ENCODE measurements around the gene CHN1.

The CHN1 gene

GRCh38 chr2:174870787-174871186, 134.4 kb downstream of the CHN1 start:
- no peak for DNase-seq (ENCODE audit: low read depth)

DNA sequence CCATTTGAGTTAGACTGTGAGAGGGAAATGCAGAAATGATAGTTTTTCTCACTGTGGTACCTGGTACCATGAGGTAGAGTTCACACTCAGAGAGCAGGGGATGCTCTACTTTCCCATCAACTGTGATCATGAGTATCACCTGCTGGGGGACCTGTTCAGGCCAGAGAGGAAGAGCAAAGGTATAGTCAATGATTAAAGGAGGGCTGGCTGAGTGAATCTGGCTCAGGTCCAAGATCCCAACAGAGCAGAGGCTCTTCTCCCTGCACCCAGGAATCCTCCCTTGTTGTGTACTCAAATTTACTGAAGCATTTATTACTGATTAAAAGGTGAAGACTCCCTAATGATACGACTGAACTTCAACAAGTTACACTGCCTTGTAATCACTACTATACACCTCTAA, 136.3 kb downstream of the CHN1 start:
- DNase-seq (ENCODE audit: low read depth), result no peak

- no peak for DNase-seq (ENCODE audit: low read depth)
These were observed 138.8 kb downstream of the CHN1 start for GRCh38 chr2:174866421-174866820.

GRCh38 chr2:174863183-174863582, 142.0 kb downstream of the CHN1 start:
- DNase-seq (ENCODE audit: low read depth), result no peak

- no peak for DNase-seq (ENCODE audit: low read depth)
These were observed 145.5 kb downstream of the CHN1 start for GRCh38 chr2:174859563-174860169.

DNA sequence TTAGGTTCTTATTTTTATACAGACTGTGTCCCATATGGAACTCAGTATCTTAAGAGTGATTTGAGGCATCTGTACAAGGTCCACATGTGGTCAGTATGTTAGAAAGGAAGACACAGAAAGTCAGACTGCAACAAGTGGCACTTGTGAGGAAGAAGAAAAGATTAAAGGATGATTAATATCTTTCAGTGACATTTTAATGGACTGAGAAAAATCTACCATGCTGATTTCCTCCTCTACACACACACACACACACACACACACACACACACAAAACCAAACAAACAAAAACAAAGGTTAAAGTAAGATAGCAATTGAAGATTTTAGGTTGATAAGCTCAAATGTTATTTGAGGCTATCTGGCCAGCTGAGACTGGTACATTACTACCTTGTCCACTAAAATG, 146.4 kb downstream of the CHN1 start:
- DNase-seq (ENCODE audit: low read depth), result no peak

- no peak for DNase-seq (ENCODE audit: low read depth)
These were observed 148.7 kb downstream of the CHN1 start for GRCh38 chr2:174856447-174856846.

DNA sequence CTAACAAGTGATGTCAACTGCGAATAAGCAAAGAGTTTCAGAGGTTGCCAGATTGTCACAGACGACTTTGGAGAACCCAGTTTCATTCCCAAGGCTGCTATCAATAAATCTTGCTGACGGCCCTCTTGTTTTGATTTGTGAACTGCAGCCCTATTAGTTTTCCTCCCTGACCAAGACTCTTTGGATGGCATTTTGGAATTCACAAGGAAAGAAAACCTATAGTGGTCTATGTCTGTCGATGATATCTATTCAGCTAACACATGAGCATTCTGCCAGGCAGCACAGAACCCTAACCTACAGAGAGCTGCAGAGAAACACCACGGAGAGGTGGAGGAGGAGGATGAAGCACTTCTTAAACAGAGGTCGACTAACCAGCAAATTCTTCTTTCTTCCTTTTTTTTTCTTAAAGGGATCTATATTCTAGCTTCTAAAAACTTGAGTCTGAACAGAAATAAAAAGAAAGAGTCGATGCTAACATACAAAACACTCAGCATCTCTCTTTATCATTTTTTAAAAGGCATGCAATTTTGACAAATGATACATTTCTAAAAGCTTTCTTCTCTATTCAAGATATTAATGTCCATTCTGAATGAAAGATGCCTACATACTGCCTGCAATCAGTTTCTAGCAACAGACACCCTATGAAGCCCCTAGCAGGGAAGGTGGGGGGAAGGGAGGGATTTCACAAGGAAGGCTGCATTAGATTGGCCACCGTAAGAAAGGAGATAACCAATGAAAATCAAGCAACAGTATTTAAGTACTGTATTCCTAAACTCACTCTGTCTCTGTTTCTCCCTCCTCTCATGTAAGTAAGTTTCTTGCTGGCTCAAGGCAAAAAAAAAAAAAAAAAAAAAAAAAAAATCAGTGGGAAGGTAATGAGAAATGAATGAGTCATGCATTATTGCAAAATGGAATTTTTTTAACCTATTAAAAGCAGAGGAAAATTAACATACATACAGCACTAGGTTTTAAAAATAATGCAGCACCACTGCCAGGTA, 157.9 kb downstream of the CHN1 start:
- DNase-seq (ENCODE audit: low read depth), result no peak

- DNase-seq (ENCODE audit: low read depth), result no peak
These were observed 159.0 kb downstream of the CHN1 start for GRCh38 chr2:174846218-174846617.

DNA sequence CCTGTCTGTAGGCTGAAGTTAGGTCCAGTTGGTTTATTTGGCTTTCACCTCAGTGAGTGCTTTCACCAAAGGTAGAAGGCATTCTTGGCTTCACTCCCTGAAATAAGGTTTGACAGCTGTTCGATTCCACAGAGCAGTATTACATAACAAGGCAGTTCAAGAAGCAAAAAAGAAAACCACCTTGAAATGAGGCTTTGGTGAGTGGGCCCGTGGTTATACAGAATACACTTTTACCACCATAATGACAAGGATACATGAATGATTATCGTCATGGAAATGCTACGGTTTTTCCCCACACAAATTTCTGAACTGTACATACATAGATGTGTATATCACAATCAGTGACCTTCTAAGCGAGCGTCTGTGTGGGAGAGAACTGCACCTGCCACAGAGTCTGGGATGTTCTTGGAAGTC, 160.9 kb downstream of the CHN1 start:
- no peak for DNase-seq (ENCODE audit: low read depth)

DNA sequence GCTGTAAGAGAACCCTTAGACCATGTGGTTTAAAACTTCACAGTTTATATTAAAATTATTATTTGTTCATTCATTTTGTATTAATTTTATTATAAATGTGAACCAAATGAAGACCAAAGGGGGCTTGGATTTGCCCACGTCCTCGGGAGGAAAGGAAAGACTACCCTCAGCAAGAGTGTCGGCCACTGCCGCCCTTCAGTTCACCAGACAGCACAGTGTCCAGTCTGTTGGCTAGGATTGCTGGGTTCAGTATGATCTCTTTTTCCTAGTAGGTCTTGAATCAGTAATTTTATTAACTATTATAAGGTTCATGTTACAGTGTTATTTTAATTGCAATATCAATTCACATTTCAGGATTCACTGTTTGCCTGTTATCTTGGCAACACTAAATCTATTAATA, 162.7 kb downstream of the CHN1 start:
- no peak for DNase-seq (ENCODE audit: low read depth)

DNA sequence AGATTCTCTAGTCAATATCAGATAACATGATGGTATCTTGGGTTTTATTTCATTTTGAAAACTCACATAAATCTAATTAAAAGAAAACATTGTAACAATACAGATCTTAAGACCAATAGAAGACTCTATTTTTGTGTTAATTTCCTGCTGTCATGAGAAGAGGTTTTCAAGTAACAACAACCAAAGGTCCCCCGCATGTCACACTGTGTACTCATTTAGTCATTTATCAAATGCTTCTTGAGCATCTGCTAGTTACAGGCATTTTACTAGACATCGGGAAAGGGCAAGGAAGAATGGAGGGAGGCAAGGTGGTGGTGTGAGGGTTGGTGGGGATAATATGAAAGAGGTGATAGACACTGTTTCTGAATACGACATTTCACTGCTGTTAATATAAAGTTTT, 163.2 kb downstream of the CHN1 start:
- no peak for DNase-seq (ENCODE audit: low read depth)

GRCh38 chr2:174841350-174841749, 163.8 kb downstream of the CHN1 start:
- no peak for DNase-seq (ENCODE audit: low read depth)

DNA sequence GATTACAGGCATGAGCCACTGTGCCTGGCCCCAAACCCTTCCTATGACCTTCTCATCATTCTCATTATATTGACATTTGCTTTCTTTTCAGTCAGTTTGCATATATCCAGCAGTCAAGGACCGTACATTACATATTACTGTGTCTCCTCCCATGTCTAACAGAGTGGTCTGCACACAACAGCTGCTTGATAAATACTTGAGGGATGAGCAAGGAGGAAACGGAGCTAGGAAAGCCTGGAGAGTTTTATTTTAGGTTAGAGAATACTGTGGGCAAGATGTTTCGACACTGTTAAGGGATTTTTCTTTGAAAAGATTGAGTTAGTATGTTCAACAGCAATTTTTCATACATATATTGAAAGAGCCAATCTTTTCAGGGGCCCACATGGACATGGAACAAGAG, 164.7 kb downstream of the CHN1 start:
- no peak for DNase-seq (ENCODE audit: low read depth)

DNA sequence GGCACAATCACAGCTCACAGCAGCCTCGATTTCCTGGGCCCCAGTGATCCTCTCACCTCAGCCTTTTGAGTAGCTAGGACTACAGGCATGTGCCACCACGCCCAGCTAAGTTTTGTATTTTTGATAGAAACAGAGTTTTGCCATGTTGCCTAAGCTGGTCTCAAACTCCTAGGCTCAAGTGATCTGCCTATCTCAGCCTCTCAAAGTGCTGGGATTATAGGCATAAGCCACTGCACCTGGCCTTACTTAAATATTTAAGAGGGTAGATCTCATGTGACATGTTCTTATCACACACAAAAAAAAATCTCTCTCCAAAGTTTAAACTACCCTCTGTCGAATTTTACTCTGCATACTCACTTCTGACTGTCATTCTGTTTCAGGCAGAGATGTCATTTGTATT, 165.5 kb downstream of the CHN1 start:
- DNase-seq (ENCODE audit: low read depth), result no peak

DNA sequence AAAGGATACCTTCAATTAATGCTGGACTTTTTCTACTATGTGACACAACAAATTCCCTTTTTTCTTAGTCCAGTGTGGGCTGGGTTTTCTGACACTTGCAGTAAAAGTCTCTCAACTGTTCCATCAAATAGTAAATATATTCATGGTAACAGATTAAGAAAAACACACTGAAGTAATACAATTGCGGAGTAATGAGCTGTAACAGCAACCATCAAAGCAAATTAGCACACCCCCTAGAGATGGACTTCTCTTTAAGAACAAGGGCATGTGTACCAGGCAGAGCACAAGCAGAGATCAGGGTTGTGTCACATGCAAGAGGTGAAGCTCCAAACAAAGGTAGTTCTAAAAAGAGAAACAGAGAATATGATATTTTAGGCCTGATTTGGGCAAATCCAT, 168.2 kb downstream of the CHN1 start:
- no peak for DNase-seq (ENCODE audit: low read depth)

GRCh38 chr2:174836377-174836994, 168.7 kb downstream of the CHN1 start:
- DNase-seq (ENCODE audit: low read depth), result no peak

- no peak for DNase-seq (ENCODE audit: low read depth)
These were observed 169.4 kb downstream of the CHN1 start for GRCh38 chr2:174835797-174836255.

DNA sequence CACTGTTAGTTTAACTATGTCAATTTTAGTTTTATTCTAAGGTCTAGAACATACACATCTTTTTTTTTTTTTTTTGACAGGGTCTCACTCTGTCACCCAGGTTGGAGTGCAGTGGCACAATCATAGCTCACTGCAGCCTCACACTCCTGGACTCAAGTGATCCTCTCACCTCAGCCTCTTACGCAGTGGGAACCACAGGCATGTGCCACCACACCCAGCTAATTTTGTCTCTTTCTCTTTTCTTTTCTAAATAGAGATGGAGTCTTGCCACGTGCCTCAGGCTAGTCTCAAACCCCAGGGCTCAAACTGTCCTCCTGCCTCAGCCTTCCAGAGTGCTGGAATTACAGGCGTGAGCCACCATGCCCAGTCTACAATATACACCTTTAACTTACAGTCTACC, 171.4 kb downstream of the CHN1 start:
- no peak for DNase-seq (ENCODE audit: low read depth)

GRCh38 chr2:174830561-174830960, 174.6 kb downstream of the CHN1 start:
- no peak for DNase-seq (ENCODE audit: low read depth)

- no peak for DNase-seq (ENCODE audit: low read depth)
These were observed 175.6 kb downstream of the CHN1 start for GRCh38 chr2:174829550-174829949.

- no peak for DNase-seq (ENCODE audit: low read depth)
These were observed 177.5 kb downstream of the CHN1 start for GRCh38 chr2:174827371-174828369.

Data from T-helper 22 cell (primary cell).